Left colon (tissue), 2 donors: ENCODE measurements around the gene KIF6. TPM values are rescaled to one million over a fixed set of nuclear protein-coding genes. Genes with fewer than 3 reads are reported as not detected.

ENCODE experiments used
- ATAC-seq: fragments of 200-7000 bp; cut with Tn5 transposase; one replicate; pipeline ENCODE4 v1.9.1; 2020; ENCODE audit warnings: mild to moderate bottlenecking, moderate library complexity
- DNase-seq, 2 donors: peaks; one replicate each; pipeline ENCODE4 v3.0.0-alpha.2; 2020
- intact Hi-C, 2 donors: fragments of 100-400 bp; cut with DNase I in 1 of 2; cut with micrococcal nuclease in 1 of 2; formaldehyde crosslinking; loops; one replicate each; pipeline versions ENCODE4 v1.11.2 to v1.14.0; 2022; cut with DNase I, micrococcal nuclease
- total RNA-seq, 2 donors: library from RNA; stranded (reverse); fragmentation: NEBNext Ultra II Directional; extraction: Animal tissue kit (Norgen Biotek cat#: 25700); gene quantifications; one replicate each; pipeline ENCODE4 v1.2.1, GENCODE V29; 2021
- donor health status: DM: no; HTN: no; CAD: no.
- donor health status: DM: yes; HTN: yes; CAD: no.

Gene KIF6
- total RNA-seq, 2 donors from 2014 or later = 0.14 to 0.92 TPM

DNA sequence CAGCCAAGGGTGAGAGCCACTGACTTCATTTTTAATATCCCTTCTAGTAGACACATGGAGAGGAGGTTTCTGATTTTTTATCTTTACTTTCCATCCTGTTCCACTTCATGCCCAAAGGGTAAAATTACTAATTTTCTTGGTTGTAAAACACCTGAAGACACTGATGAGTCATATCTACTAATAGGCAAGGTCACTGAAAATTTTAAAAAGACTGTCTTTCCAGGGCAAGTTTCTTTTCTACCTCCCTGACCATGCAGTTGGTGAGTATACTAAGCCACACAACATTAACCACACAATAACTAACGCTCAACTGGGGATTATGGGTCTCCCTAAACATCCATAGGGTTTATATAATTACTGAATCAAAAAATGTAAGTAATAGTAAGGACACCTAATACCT lies 109.6 kb downstream of the KIF6 start:
- intact Hi-C loops = no loop called here
- DNase-seq = no peak
- ATAC-seq = no peak

DNA sequence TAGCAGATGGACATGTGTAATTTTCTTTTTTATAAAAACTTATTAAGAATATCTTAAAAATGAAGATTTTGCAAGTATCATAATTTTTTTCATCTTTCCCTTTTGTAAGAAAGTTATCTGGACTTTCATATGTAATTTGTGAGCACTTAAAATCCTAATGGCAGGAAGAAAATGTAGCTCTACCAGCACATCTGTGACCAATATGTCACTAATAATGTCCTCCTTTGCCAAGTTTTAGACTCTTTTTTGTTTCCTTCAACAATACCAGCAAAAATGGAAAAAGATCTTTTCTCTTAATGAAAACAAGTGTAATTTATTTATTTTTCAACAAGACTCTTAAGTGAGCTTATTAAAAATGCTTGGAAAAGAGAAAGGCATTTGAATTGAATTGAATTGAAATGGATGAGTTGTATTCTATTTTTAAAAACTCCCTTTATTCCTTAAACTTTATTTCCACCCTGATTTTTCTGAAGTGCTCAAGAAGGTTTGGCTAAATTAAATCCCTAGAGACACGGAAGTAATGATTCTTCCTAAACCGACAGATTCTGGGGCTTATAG lies 110.7 kb downstream of the KIF6 start:
- intact Hi-C loops = no loop called here
- no peak for DNase-seq
- ATAC-seq = no peak

DNA sequence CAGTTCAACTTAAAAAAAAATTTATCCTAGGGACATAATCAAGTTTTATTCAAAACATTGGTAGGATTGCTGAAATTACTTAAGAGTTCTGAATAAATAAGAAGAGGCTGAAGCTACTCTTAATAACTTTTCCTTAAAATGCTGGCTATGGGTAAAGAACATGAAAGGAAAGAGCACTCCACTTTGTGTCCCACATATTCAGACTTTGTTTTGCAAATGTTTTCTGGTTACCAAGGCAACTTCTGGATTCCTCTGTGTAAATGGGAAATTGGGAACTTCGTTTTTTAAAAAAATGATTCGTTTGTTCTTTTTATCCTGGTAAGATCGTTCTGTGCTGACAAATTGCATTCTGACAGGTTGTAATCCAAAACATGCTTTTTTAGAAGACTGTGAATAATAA lies 115.0 kb downstream of the KIF6 start:
- intact Hi-C loops = no loop called here
- DNase-seq = no peak
- ATAC-seq = no peak

DNA sequence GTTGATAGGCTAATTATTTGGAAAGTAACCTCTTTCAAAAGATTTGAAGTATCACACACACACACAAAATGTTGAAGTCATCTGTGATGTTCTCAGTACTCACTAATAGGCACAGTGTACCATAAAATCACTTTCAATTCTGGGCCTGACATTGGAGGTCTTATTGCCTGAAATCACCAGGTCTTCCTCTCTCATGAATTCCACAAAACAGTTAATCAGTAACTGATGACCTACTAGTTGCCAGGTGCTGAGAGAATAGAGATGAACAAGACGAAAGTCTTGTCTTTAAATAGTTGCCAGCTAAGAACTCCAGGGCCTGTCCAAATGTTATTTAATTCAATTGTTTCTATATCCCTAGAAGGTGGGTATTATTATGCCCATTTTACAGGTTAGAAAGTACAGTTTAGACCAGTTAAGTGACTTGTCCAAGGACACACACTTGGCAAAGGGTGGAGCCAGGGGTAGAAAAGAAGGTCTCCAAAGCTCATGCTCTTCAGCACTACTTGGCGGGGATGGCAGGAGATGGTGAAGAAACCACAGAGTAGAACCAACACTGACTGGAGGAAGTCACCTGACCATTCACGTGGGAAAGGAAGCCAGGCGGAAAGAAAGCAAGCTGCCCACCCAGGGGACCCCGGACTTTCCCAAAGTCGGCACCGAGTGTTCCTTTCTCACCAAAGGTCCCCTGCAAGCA lies 116.4 kb downstream of the KIF6 start:
- ATAC-seq = no peak
- no peak for DNase-seq
- intact Hi-C loops = no loop called here

DNA sequence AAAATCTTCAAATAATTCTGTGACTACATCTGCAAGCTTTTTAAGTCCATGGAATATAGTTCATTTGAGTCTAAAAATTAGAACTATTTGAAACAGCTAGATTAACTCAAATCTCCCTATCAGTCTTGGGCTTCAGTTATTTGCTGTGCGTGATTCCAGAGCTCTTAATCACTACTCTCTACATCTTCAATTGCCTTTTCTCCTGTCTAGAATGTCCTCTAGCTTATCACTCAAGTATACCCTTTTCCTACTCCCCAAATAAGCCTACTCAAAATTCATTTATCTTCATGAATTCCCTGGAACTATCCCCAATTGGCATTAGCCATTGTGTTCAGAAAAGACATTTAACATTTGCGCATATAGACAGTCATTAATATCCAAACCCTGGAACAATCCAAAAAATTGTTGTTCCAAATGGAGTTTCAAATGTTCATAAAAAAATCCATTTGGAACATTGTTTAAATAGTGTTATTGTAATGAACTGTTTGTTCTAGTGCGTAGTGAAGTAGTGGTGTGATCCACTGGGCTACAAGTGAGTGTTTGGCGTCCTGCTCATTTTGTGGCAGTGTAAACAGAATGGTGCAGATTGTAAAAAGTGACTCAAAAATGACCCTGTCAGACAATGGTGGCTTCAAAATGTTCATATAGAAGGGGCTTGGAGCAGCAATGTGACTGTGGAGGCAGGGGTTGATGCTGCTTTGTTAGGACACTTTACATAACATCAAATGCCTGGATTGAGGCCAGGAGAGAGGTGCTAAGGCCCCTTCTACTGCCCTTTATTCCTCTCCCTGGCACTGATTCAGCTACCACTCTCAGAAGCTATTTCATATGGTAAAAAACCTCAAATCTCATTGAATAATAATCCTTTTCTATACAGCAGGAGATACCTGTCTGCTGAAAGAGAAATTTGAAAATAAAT lies 122.3 kb downstream of the KIF6 start:
- no peak for ATAC-seq
- intact Hi-C loops = no loop called here
- no peak for DNase-seq

DNA sequence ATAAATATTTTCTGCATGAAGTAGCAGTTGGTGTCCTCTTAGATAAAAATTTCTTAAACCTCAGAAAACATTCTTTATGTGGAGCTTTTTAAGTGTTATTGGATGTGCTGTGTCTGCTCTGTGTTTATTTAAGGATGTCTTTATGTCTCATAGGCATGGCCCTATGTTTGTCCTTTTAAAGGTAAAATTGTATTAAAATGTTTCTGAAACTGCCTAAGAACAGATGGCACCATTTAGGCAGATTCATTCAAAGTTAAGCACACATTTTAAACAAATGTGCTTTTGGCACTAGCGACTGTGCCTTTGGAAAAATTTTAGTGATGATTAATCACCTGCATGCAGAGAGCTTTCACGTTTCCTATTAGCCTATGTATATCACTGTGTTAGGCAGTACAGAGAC lies 125.2 kb downstream of the KIF6 start:
- intact Hi-C loops = no loop called here

DNA sequence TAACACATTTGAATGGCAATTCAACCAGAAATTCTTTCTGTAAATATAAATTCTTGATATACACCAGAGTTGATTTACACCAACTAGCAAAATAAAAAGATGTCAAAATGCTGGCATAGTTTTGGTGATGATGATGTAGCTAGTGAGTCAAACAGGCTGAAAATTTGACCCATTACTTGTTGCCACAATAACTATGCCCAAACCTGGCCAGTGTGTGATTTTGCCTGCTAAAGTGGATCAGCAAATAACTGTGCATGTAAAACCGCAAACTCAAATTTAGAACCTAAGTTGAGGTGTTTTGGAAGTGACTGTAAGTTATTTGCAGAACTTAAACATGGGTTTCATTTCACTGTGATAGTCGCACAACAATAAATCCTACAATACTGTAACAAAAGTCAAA lies 125.9 kb downstream of the KIF6 start:
- intact Hi-C loops = no loop called here
- ATAC-seq = no peak
- no peak for DNase-seq

More for the DNA sequence above, 125.2 kb downstream of the KIF6 start:
- DNase-seq = no peak
- ATAC-seq = no peak

DNA sequence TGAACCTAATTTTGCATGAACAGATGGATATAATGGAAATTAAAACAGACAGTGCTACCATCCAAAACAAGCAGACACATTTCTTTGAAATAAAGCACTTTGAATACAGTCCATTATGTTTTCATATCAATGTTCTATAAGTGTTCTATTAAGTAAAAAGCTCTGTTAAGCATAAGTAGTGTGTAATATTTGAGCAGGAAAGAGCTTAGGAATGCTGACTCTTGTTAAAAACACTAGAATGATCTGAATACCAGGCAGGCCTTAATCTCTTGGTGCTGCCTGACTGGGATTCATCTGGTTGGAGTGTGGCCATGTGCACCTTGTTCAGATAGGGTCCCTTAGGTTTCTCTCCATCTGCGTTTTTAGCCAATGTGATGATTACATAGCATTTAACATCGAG lies 130.9 kb downstream of the KIF6 start:
- no peak for DNase-seq
- ATAC-seq = no peak
- intact Hi-C loops = no loop called here

DNA sequence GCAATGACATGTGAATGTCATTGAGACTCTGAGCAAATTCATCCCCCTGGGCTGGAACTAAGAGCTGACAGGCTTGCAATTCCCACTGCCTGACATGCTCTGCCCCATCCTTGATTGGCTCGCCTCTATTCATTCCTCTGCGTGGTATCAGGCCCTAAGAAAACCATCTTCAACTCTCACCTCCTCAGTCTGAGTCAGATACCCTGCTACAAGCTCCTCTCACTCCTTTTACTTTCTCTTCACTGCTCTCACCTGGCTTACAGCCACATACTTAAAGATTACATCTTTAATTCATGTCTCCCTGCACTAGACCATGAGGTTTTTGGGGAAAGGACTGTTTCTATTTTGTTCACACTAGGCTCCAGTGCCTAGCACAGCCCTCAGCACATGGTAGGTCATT lies 131.6 kb downstream of the KIF6 start:
- DNase-seq (no peak), ATAC-seq (no peak)
- intact Hi-C loops = no loop called here

DNA sequence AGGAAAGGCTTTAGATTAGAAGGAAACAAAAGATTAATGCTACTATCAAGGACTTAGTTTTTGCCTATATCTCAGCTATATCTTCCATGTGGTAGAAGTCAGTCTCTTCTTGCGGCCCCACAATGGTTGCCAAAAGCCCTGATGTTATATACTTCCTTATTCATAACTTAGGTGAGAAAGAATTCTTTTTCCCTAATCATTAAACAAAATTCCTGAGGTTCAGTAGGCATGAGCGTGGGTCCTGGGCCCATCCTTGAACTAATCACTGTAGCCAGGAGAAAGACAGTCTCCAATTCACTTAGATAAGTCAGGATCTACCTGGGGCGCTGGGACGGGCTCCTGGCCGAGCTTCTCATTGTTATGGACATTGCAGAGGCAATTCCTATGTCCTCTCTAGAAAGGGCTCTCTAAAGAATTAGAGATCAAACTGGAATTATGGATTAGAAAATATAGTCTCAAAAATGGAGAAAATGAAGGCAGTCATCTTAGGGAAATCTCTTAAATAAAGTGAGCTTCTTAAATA lies 134.3 kb downstream of the KIF6 start:
- ATAC-seq (no peak), DNase-seq (no peak)
- intact Hi-C loops = no loop called here

DNA sequence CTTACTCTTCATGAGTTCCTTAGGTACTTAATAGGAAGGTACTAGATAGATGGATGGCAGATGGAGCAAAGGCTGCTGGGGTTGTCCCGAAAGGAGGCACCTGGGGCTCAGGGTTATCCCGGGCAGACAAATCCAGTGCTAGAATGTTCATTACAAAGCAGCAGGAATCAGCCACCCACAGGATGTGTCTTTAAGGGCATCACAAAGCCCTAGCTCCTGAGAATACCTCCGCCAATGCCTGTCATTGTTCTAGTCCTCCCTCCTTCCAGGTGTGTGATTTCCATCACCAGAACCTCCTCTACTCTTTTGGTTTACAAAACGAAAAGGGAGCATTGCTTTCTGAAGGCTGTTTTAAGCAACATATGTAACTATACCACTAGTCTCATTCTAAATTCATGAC lies 138.1 kb downstream of the KIF6 start:
- ATAC-seq = no peak
- intact Hi-C loops = no loop called here
- DNase-seq = no peak

DNA sequence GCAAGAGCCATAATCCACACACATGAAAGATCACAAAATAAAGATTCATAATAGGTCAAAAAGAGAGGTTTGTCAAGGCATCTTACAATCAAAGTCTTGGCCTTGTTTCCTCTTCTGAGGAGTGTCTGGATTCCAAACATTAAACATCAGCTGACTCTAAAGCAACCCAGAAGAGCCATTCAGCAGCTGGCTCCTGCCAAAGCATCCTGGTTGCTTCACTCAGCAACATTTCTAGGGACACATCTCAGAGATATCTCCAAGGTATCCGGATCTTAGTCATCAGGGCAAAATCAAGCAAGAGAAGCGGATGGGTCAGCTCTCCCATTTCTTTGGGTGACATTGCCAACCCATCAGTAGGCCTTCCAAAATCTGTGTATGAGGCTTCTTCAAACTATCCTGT lies 139.6 kb downstream of the KIF6 start:
- DNase-seq = no peak
- no peak for ATAC-seq
- intact Hi-C loops = no loop called here

DNA sequence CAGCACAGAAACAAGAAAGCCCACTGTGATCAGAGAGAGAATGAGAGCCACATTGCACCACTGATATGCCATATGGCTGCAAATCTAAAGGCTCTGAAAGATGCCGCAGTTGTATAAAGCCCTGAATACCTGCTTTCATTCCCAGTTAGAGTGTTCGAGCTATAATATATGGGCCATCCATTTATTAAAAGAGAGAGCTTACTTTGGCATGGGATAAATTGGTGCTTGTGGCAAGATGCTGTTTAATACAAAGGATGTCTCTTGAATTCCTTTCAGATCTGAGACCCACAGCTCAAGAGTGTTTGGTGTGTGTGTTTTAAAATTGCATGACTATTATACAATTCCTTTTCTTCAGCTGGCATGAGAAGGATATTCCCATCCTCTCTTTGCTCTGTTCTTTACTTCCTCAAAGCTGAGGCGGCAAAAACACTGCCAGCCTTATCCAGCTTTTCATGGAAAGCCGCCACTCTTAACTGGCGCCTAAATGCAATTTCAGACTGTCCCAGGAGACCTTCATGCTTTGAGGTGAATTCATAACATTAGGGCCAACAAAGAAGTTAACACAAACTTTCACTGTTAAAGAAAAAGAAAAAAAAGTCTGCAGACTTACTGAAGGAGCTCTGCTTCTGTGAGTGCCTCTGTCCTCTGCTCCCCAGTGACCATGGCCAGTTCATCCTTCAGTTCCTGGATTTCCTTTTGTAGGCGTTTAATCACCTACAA lies 147.6 kb downstream of the KIF6 start:
- DNase-seq (no peak), ATAC-seq (no peak)
- intact Hi-C loops = no loop called here

DNA sequence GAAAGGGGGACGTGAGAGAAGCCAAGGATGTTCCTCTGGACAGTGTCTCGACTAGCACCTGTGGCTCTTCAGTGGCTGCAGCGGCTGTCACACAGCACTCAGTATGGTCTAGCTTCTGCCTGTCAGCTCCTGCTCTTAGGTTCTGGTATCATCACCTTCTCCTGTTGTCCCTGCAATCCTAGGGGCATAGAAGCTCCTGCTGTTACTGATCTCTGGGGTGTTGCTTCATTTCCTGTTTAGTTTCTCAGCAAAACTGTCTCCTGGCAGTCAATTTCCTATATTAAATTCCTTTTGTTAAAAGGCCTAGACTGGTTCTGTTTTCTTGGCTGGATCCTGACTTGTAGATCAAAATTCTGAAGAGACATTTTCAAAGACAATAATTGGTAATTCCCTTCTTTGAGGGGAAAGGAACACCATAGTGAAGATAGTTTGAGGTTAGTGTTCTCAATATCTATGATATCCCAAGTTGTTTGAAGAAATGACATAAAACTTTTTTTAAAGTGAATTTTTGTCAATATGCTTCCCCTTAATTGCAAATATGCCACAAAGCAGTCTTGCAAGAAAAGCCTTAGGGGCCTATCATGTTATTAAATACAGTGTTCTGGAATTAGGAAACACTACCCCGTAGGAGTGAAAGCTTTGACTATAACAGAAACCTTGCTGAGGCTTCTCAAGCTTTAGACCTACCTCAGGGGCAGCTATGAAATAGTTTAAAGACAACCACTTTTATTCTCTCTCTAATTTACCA lies 148.5 kb downstream of the KIF6 start:
- intact Hi-C loops = no loop called here
- ATAC-seq (no peak), DNase-seq (no peak)

DNA sequence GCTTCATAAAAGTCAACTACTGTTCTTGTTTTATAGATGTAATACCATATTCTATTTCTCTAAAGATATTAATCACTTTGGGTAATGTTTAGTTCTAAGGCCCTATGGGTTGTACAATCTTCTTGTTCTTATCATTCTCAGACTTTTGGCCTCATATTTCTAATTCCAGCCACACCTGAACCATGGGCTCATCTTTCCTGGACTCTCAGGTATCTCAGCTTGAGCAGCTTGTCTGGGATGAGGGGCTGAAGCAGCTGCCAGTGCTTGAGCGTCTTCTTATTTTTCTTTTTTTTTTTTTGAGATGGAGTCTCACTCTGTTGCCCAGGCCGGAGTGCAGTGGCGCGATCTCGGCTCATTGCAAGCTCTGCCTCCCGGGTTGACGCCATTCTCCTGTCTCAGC lies 150.2 kb downstream of the KIF6 start:
- intact Hi-C loops = no loop called here
- ATAC-seq = no peak
- no peak for DNase-seq

DNA sequence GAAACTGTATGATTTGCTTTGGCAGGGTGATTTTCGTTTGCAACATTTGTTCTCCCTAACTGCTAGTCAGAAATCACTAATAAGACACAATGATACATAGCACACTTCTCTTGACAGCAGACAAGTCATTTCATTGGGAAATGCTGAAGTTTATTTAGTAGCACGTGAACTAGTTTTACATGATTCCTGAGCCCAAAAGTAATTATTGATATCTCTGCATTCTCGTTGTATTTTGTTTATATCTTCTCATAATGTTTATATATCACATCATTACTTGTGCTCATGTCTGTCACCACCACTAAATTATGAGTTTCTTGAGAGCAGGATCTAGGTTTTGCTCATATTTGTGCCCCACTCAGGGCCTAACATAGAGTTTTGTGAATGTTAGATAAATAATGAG lies 151.7 kb downstream of the KIF6 start:
- DNase-seq (no peak), ATAC-seq (no peak)

DNA sequence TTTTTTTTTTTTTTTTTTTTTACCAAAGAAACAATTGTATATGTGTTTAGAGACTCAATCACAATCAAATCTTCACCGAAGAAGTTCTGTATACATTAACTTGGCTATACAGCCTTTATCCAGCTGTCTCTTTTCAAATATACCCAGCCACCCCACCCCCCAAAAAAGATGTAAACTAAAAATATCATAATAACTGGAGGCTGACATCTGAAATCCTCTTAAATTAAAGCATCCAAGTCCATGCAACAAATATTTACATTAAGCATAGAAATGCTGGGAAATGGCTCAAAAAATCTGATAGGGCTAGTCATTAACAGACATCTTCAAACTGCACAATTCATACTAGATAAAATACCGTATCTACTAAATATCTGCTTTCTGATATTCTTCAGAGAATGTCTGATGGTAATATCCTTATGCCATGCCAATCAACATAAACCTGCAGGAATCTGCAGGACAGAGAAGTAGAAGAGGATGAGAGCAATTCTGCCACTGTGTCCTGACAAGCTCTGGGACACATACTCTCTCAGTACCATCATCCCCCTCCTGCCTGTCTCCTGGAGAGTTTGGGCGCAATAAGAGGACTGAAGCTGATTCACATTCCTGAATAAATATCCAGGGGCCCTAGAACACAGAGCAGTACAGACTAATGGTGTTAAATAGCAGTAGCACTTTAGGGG lies 152.4 kb downstream of the KIF6 start:
- intact Hi-C loops = no loop called here
- ATAC-seq = no peak
- DNase-seq = no peak

More for the DNA sequence above, 151.7 kb downstream of the KIF6 start:
- intact Hi-C loops = no loop called here

DNA sequence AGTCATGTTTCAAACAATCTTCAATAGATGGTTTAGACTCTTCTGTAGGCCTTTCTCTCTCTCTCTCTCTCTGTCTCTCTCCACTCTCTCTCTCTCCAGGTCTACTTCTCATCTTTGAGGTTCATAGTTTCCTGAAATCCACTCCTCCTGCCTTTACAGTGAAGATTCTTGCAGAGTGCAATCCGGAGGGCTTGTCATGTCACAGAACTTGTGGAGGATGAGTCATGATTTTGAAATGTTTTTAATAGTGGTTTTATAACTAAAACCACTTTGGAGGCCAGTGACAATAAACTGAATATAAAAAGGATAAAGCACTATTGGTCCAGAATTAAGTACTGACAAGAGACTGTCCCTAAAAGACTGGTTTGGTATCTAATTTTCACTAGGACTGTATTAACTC lies 156.3 kb downstream of the KIF6 start:
- DNase-seq (no peak), ATAC-seq (no peak)
- intact Hi-C loops = no loop called here
